Mesothelial cell of epicardium (in vitro differentiated cells): ENCODE measurements around the gene ANXA11. TPM values are rescaled to one million over a fixed set of nuclear protein-coding genes. Genes with fewer than 3 reads are reported as not detected.

Experiments
- DNase-seq, 2 experiments: peaks; one replicate each; pipeline ENCODE4 v3.0.0; 2021; ENCODE audit warnings: low spot score in 2 of 2; ENCODE audit not compliant: unreplicated experiment in 2 of 2
- H3K27ac Mint-ChIP-seq: 2 replicates; pipeline ENCODE4 v1.8.0; 2021; ENCODE audit warnings: mixed read lengths
- H3K27me3 Mint-ChIP-seq: 2 replicates; pipeline ENCODE4 v1.8.0; 2021; ENCODE audit warnings: low read depth, mixed read lengths
- H3K36me3 Mint-ChIP-seq: 2 replicates; pipeline ENCODE4 v1.8.0; 2021; ENCODE audit warnings: mixed read lengths
- H3K4me1 Mint-ChIP-seq: 2 replicates; pipeline ENCODE4 v1.8.0; 2021; ENCODE audit warnings: mixed read lengths
- H3K4me3 Mint-ChIP-seq: 2 replicates; pipeline ENCODE4 v1.8.0; 2021; ENCODE audit warnings: mild to moderate bottlenecking, moderate library complexity, mixed read lengths
- H3K9me3 Mint-ChIP-seq: 2 replicates; pipeline ENCODE4 v1.8.0; 2021; ENCODE audit warnings: mixed read lengths
- total RNA-seq: library from RNA; stranded (reverse); gene quantifications from 3 replicates; pipeline ENCODE4 v1.2.1, GENCODE V29; 2021
- TF ChIP-seq, protein P1 (sequence below): fragments of 200-600 bp; sonication (generic); IDR thresholded peaks from one replicate; pipeline ENCODE4 v1.5.0; 2021; ENCODE audit warnings: antibody characterized with exemption; ENCODE audit not compliant: unreplicated experiment

ANXA11 gene
- total RNA-seq, 1 donor from 2014 or later: 226 TPM

DNA sequence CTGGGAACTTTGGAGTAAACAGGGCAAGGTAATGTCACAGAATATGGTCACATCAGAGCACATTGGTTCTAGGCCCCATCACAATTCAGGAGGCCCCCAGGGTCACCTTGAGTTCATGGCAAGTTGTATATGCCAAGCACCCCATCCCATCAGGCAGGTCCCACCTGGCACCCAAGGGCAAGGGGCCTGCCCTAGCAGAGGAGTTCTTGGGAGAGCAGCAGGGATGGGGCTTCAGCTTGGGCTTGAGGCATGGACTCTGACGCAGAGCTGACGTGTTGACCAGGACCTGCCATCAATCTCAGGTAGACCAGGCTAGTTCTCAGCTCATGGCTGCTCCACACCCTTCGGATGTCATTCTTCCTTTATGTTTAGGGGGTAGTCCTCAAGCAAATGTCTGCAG, 51.9 kb downstream of the ANXA11 start:
- peak overlapping the region; percentile 44 for H3K27ac Mint-ChIP-seq
- peaks cover 16% of the 10 kb centered on the region for H3K9me3 Mint-ChIP-seq
- H3K27me3 Mint-ChIP-seq: no peaks in the 10 kb centered on the region
- peaks cover 74% of the 10 kb centered on the region for H3K36me3 Mint-ChIP-seq
- DNase-seq: no peak
- H3K4me3 Mint-ChIP-seq: no peak overlapping the region
- TF ChIP-seq, protein P1, sequence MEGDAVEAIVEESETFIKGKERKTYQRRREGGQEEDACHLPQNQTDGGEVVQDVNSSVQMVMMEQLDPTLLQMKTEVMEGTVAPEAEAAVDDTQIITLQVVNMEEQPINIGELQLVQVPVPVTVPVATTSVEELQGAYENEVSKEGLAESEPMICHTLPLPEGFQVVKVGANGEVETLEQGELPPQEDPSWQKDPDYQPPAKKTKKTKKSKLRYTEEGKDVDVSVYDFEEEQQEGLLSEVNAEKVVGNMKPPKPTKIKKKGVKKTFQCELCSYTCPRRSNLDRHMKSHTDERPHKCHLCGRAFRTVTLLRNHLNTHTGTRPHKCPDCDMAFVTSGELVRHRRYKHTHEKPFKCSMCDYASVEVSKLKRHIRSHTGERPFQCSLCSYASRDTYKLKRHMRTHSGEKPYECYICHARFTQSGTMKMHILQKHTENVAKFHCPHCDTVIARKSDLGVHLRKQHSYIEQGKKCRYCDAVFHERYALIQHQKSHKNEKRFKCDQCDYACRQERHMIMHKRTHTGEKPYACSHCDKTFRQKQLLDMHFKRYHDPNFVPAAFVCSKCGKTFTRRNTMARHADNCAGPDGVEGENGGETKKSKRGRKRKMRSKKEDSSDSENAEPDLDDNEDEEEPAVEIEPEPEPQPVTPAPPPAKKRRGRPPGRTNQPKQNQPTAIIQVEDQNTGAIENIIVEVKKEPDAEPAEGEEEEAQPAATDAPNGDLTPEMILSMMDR: no peak
- H3K4me1 Mint-ChIP-seq: peaks cover 9% of the 10 kb centered on the region

DNA sequence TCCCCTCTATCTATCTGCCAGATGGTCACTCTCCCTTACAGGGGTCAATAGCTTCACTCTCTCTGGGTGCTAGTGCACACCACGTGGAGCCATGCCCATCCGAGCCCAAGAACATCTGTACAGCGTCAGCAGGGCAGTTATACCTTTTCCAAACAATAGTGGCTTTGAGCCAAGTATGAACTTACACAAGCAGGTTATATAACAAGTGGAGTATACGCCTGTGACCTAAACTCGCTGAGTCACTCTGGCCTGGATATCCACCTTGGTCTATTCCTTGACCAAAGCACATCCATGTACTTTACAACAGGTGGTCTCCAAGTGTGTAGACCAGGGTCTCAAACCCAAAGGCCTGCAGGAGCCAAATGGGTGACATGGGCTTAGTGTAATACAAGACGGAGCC, 52.5 kb downstream of the ANXA11 start:
- H3K36me3 Mint-ChIP-seq: peaks cover 72% of the 10 kb centered on the region
- TF ChIP-seq, protein P1: no peak
- H3K27ac Mint-ChIP-seq: no peak overlapping the region
- H3K9me3 Mint-ChIP-seq: peaks cover 16% of the 10 kb centered on the region
- H3K27me3 Mint-ChIP-seq: no peaks in the 10 kb centered on the region
- H3K4me1 Mint-ChIP-seq: peaks cover 4% of the 10 kb centered on the region
- H3K4me3 Mint-ChIP-seq: no peak overlapping the region
- no peak for DNase-seq

DNA sequence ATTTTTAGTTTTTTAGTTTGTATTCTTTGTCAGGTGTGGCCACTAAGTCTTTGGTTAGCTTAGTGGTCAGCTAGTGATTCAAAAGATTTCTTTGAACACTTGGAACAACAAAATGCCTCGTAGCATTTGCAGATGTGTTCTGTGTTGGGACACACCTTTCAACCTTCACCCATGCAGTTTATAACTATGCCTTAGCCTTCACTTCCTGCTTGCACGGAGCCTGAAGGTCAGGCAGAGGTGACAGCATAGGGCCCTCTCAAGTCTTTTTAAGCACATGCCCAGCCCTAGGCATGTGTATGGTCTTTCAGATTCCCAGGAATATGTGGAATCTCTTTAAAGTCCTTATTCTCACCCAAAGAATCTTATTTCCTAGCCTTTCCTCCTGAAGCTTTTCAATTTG, 55.2 kb downstream of the ANXA11 start:
- no peak overlapping the region for H3K27ac Mint-ChIP-seq
- H3K27me3 Mint-ChIP-seq: no peaks in the 10 kb centered on the region
- peaks cover 16% of the 10 kb centered on the region for H3K9me3 Mint-ChIP-seq
- peaks cover 58% of the 10 kb centered on the region for H3K36me3 Mint-ChIP-seq
- TF ChIP-seq, protein P1: no peak
- DNase-seq: no peak
- peaks cover 4% of the 10 kb centered on the region for H3K4me1 Mint-ChIP-seq
- no peak overlapping the region for H3K4me3 Mint-ChIP-seq

DNA sequence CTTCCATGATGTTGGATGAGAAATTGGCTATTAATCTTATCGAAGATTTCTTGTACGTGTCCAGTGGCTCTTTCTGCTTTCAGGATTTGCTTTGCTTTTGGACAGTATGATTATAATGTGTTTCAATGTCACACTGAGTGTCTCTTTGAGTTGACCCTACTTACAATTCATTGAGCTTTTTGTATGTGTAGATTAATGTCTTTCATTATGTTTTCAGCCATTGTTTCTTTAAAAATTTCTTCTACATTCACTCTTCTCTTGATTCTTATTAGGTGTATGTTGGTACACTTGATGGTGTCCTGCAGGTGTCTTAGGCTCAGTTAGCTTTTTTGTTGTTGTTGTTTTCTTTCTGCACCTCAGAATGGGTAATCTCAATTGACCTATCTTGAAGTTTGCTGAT, 56.2 kb downstream of the ANXA11 start:
- Mint-ChIP-seq H3K36me3 (peaks cover 47% of the 10 kb centered on the region), H3K4me3 (no peak overlapping the region), H3K9me3 (peaks cover 16% of the 10 kb centered on the region), H3K27me3 (no peaks in the 10 kb centered on the region), H3K27ac (no peak overlapping the region), H3K4me1 (no peaks in the 10 kb centered on the region)
- TF ChIP-seq, protein P1: no peak
- no peak for DNase-seq

DNA sequence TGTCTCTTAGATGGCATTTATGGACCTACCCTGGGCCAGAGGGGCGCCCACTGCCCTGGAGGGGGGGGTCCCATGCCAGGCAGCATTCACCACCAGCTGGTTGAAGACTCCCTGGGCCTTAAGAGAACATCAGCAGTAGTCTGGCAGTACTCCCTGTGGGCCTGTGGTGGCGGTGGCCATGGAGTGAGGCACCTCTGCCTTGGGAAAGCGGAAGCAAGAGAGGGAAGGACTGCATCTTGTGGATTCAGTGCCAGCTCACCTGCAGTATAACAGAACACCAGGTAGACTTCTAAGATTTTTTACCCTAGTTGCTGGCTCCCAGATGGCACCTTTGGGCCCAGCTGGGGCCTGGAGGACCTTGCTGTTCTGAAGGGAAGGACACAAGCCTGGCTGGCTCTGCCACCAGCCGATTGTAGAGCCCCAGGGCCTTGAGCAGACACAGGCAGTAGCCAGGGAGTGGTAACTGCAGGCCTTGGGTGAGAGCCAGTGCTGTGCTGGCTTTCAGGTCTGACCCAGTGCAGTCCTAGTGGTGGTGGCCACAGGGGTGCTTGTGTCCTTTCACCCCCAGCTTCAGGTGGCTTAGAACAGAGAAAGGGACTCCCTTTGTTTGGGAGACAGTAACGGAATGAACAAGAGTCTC, 57.1 kb downstream of the ANXA11 start:
- Mint-ChIP-seq H3K9me3 (peaks cover 16% of the 10 kb centered on the region), H3K4me1 (peaks cover 5% of the 10 kb centered on the region), H3K36me3 (peaks cover 46% of the 10 kb centered on the region), H3K27ac (no peak overlapping the region), H3K4me3 (no peak overlapping the region), H3K27me3 (no peaks in the 10 kb centered on the region)
- no peak for DNase-seq
- TF ChIP-seq, protein P1: no peak
